Measurements from ENCODE around the gene AKAP8. TPM values are rescaled to one million over a fixed set of nuclear protein-coding genes. Genes with fewer than 3 reads are reported as not detected.

Gene AKAP8
- total and polyA plus RNA-seq, 4 donors = 15.0 to 43.4 (median 19.7) TPM

DNA sequence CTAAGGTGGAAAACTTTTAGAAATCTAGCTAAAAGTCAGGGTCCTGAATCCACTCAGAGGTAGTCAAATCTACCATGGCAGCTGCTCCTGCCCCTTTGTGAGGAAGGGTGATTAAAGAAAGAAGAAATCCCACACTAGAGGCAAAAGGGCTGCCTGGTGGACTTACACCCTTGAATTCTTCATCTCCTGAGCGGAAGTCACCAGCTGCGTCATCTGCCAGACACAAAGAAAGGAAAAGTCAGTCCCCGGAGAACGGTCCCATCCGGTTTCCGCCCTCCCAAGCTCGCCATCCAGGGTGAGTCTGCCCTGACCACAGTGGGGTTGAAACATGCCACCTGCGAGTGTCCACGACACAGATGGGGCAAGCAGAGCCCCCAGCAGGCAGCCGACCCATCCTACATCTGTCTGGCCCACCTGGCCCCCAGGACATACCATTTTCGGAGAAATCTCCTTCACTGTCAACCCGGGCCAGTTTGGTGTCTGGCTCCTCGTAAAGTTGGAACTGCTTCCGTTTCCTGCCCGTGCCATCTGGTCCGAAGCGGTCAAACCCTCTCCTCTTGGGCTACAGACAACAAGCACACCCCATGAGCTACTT is 7.7 kb downstream of the AKAP8 start:
- WGBS, 2 donors = 92 to 95% methylated on average over 17 of the region's 17 CpGs
- Histone ChIP-seq H3K4me3 (no peak overlapping the region), H3K27me3 (ENCODE audit: control insufficient read depth in 3 of 3, insufficient read depth in 3 of 3, low read length in 2 of 3) (no peaks in the 10 kb centered on the region), H3K9me3 (ENCODE audit: control insufficient read depth in 4 of 4, insufficient read depth in 3 of 4, low read length in 3 of 4) (no peaks in the 10 kb centered on the region), H3K4me1 (ENCODE audit: control insufficient read depth in 5 of 5, insufficient read depth in 5 of 5, low read length in 5 of 5) (peaks cover 0 to 15% (median 3%) of the 10 kb centered on the region in 5 donors), H3K27ac (ENCODE audit: low read depth in 1 of 2, low read length in 1 of 2) (no peak overlapping the region), H3K9ac (ENCODE audit: insufficient read depth in 1 of 2, low read length in 2 of 2) (no peak overlapping the region), H3K36me3 (ENCODE audit: control insufficient read depth in 4 of 4, insufficient read depth in 4 of 4, low read length in 4 of 4) (peaks cover 11 to 67% (median 41%) of the 10 kb centered on the region in 4 donors)
- DNase-seq (no peak), ATAC-seq (ENCODE audit: insufficient read depth, low FRiP score) (no peak)
- TF ChIP-seq, protein P1, sequence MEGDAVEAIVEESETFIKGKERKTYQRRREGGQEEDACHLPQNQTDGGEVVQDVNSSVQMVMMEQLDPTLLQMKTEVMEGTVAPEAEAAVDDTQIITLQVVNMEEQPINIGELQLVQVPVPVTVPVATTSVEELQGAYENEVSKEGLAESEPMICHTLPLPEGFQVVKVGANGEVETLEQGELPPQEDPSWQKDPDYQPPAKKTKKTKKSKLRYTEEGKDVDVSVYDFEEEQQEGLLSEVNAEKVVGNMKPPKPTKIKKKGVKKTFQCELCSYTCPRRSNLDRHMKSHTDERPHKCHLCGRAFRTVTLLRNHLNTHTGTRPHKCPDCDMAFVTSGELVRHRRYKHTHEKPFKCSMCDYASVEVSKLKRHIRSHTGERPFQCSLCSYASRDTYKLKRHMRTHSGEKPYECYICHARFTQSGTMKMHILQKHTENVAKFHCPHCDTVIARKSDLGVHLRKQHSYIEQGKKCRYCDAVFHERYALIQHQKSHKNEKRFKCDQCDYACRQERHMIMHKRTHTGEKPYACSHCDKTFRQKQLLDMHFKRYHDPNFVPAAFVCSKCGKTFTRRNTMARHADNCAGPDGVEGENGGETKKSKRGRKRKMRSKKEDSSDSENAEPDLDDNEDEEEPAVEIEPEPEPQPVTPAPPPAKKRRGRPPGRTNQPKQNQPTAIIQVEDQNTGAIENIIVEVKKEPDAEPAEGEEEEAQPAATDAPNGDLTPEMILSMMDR (IDR thresholded peaks at IDR 0.05; ENCODE audit: control extremely low read depth, extremely low read depth) = no peak

GRCh38 chr19:15371119-15371518 is 8.5 kb downstream of the AKAP8 start:
- ATAC-seq (ENCODE audit: insufficient read depth, low FRiP score) = no peak
- no peak for DNase-seq
- Histone ChIP-seq H3K27me3 (ENCODE audit: control insufficient read depth in 3 of 3, insufficient read depth in 3 of 3, low read length in 2 of 3) (no peaks in the 10 kb centered on the region), H3K27ac (ENCODE audit: low read depth in 1 of 2, low read length in 1 of 2) (no peak overlapping the region), H3K4me1 (ENCODE audit: control insufficient read depth in 5 of 5, insufficient read depth in 5 of 5, low read length in 5 of 5) (peaks cover 0 to 15% (median 0%) of the 10 kb centered on the region in 5 donors), H3K36me3 (ENCODE audit: control insufficient read depth in 4 of 4, insufficient read depth in 4 of 4, low read length in 4 of 4) (peaks cover 11 to 70% (median 41%) of the 10 kb centered on the region in 4 donors), H3K9ac (ENCODE audit: insufficient read depth in 1 of 2, low read length in 2 of 2) (no peak overlapping the region), H3K4me3 (no peak overlapping the region), H3K9me3 (ENCODE audit: control insufficient read depth in 4 of 4, insufficient read depth in 3 of 4, low read length in 3 of 4) (no peaks in the 10 kb centered on the region)
- TF ChIP-seq, protein P1 (IDR thresholded peaks at IDR 0.05; ENCODE audit: control extremely low read depth, extremely low read depth) = no peak
- WGBS, 2 donors = 96% methylated on average over 7 of the region's 7 CpGs

GRCh38 chr19:15369594-15369891 is 10.0 kb downstream of the AKAP8 start:
- DNase-seq = no peak
- WGBS, 2 donors = 93 to 97% methylated on average over 9 of the region's 9 CpGs
- ATAC-seq (ENCODE audit: insufficient read depth, low FRiP score) = no peak

More at GRCh38 chr19:15369594-15369891, 10.0 kb downstream of the AKAP8 start:
- Histone ChIP-seq H3K9me3 (ENCODE audit: control insufficient read depth in 4 of 4, insufficient read depth in 3 of 4, low read length in 3 of 4) (no peaks in the 10 kb centered on the region), H3K27me3 (ENCODE audit: control insufficient read depth in 3 of 3, insufficient read depth in 3 of 3, low read length in 2 of 3) (no peaks in the 10 kb centered on the region), H3K27ac (ENCODE audit: low read depth in 1 of 2, low read length in 1 of 2) (no peak overlapping the region), H3K36me3 (ENCODE audit: control insufficient read depth in 4 of 4, insufficient read depth in 4 of 4, low read length in 4 of 4) (peaks cover 11 to 79% (median 45%) of the 10 kb centered on the region in 4 donors), H3K9ac (ENCODE audit: insufficient read depth in 1 of 2, low read length in 2 of 2) (no peak overlapping the region), H3K4me1 (ENCODE audit: control insufficient read depth in 5 of 5, insufficient read depth in 5 of 5, low read length in 5 of 5) (peaks cover 0 to 8% (median 0%) of the 10 kb centered on the region in 5 donors), H3K4me3 (no peak overlapping the region)
- TF ChIP-seq, protein P1 (IDR thresholded peaks at IDR 0.05; ENCODE audit: control extremely low read depth, extremely low read depth) = no peak

All from lung (tissue), 12 donors.